Panc1 (cell line): ENCODE measurements around the gene SPRR5.

Source experiments
- CTCF ChIP-seq: fragments of 450-650 bp; IDR thresholded peaks from 2 replicates; pipeline ENCODE4 v1.5.1; 2017; ENCODE audit warnings: mild to moderate bottlenecking
- POLR2AphosphoS5 ChIP-seq: IDR thresholded peaks from 2 replicates; pipeline ENCODE4 v1.6.1; 2012; ENCODE audit warnings: mild to moderate bottlenecking, low read depth, low read length, moderate library complexity
- REST ChIP-seq, 2 experiments: IDR thresholded peaks; 2 replicates each; pipeline ENCODE4 v1.6.1; 2011 to 2012; ENCODE audit warnings: low read depth in 2 of 2, control low read depth in 1 of 2, low read length in 1 of 2, mild to moderate bottlenecking in 1 of 2, moderate library complexity in 1 of 2; ENCODE audit not compliant: insufficient read depth in 1 of 2
- TCF7L2 ChIP-seq: IDR thresholded peaks from 2 replicates; pipeline ENCODE4 v1.6.1; 2011; ENCODE audit warnings: mild to moderate bottlenecking, low read depth, low read length, inconsistent platforms

GRCh38 chr1:152983234-152983633, 36.2 kb downstream of the SPRR5 start:
- TF ChIP-seq TCF7L2: no peak
- TF ChIP-seq CTCF: no peak
- no peak for TF ChIP-seq POLR2AphosphoS5
- no peak for TF ChIP-seq REST (IDR thresholded peaks at IDR 0.05; ENCODE audit: insufficient read depth in 1 of 2, low read depth in 2 of 2, low read length in 1 of 2)
